T-helper 1 cell treated with Interleukin-12 subunit alpha and Interleukin-12 subunit beta and Interleukin-4 antibody, amounts not matched to agents 30 μg/mL and 1 μg/mL, for 36 hours (primary cell): ENCODE data around the gene LRRC30.
"Not testable (repeated sequence)": the region's sequence is repeated elsewhere in the genome, so short reads cannot be mapped to it uniquely, and the experiment has no call there.

Experiments
- H3K27ac Mint-ChIP-seq: one replicate; pipeline ENCODE4 v1.8.0; 2021; ENCODE audit warnings: mild to moderate bottlenecking, mixed read lengths
- H3K27me3 Mint-ChIP-seq: one replicate; pipeline ENCODE4 v1.8.0; 2021; ENCODE audit warnings: low read depth, mixed read lengths
- H3K36me3 Mint-ChIP-seq: one replicate; pipeline ENCODE4 v1.8.0; 2021; ENCODE audit warnings: low read depth, mixed read lengths
- H3K4me1 Mint-ChIP-seq: one replicate; pipeline ENCODE4 v1.8.0; 2021; ENCODE audit warnings: low read depth, mixed read lengths
- H3K4me3 Mint-ChIP-seq: one replicate; pipeline ENCODE4 v1.8.0; 2021; ENCODE audit warnings: mild to moderate bottlenecking, moderate library complexity, mixed read lengths
- H3K9me3 Mint-ChIP-seq: one replicate; pipeline ENCODE4 v1.8.0; 2021; ENCODE audit warnings: mixed read lengths

The LRRC30 gene

DNA sequence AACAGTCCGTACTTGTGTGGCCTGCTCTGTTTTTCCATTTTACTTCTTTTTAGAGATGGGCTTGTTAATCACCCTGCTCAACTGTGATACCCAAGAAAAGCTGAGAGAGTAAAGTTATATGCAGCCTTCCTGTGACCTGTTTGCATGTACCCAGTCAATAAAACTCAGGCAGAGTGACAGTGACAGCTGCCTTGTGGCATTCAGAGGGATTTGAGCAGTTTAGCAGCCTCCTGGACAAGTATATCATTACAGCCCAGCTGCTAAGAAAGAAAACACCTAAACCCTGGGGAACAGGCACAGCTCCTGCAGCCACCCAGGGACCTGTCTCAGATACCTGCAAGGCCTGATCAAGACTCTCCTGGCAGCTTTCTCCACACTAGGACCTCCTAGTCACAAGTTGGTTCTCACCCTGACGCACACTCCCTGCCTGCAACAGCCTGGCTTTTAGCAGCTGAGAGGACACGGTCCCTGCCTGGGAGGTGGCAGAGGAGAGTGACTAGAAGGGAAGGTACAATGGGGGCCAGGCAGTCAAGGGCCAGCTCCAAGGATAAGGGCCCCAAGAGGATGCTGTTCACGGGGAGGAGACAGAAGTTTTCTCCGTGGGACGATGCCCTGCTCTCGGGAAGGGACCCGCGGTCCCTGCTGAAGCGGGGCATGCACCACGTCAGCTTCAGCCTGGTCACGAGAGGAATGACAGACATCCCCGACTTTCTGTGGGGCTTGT, at the start of gene LRRC30:
Gene LRRC30 (plus strand): TSS at position 464 of the 724 bp plus-strand sequence. CDS start 50 bp downstream, at position 514.
- Mint-ChIP-seq H3K9me3 (no peaks in the 10 kb centered on the region), H3K36me3 (no peaks in the 10 kb centered on the region), H3K27ac (no peak within 1 kb of the TSS), H3K4me3 (no peak within 1 kb of the TSS), H3K27me3 (no peaks in the 10 kb centered on the region), H3K4me1 (no peaks in the 10 kb centered on the region)

DNA sequence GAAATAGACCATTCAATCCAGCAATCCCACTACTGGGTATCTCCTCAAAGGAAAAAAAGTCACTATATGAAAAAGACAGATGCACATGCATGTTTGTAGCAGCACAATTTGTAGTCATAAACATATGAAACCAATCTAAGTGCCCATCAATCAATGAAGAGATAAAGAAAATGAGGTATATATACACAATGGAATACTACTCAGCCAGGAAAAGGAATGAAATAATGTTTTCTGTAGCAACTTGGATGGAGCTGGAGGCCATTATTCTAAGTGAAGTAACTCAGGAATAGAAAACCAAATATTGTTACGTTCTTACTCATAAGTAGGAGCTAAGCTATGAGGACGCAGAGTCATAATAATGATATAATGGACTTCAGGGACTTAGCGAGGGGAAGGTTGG, 45.2 kb upstream of the LRRC30 start:
- Mint-ChIP-seq H3K36me3 (no peaks in the 10 kb centered on the region), H3K4me3 (no peak overlapping the region), H3K27me3 (no peaks in the 10 kb centered on the region), H3K27ac (no peak overlapping the region), H3K4me1 (no peaks in the 10 kb centered on the region), H3K9me3 (peaks cover 24% of the 10 kb centered on the region)

DNA sequence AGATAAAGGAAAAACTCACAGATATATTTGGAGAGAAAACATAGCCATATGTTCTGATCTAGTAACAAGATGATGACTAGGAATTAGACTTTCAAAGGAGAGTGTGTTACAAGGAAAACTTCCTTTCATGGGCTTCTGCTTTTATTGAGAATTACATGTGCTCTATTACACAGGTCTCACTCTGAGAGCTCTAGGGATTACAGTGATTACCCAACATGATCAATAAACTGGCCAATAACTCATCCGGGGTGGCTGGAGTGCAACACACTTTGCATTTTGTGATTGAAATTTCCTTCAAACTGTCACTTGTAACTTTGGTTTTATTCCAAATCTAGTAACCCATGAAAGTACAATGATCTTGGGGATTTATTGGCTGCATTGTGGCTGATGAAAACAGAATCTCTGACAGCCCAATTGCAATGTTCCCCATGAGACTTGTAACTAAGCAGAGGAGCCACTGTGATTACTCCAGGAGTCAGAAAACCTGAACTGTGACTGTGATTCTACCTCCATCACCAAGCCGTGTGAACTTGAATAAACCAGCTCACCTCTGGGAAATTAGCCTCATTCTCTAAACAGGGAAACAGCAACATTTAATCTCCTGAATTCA, 40.2 kb upstream of the LRRC30 start:
- Mint-ChIP-seq H3K4me1 (no peaks in the 10 kb centered on the region), H3K36me3 (no peaks in the 10 kb centered on the region), H3K27ac (no peak overlapping the region), H3K27me3 (no peaks in the 10 kb centered on the region), H3K9me3 (peaks cover 8% of the 10 kb centered on the region), H3K4me3 (no peak overlapping the region)

DNA sequence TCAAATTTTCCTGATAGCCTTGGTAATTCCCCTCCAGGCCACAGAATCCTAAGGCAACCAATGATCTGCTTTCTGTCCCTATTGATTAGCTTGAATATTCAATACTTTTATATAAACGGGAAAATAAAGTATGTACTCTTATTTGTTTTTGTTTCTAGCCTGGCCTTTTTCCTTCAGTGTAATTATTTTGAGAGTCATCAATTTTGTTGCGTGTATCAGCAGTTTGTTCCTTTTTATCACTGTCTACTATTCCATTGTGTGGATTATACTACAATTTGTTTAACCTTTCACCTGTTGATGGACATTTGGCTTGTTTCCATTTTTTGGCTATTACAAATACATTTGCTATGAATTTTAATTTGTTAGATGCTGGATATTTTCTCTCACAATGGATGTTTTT, 39.2 kb upstream of the LRRC30 start:
- H3K27me3 Mint-ChIP-seq: no peaks in the 10 kb centered on the region
- peaks cover 3% of the 10 kb centered on the region for H3K9me3 Mint-ChIP-seq
- H3K36me3 Mint-ChIP-seq: no peaks in the 10 kb centered on the region
- no peak overlapping the region for H3K4me3 Mint-ChIP-seq
- H3K27ac Mint-ChIP-seq: no peak overlapping the region
- no peaks in the 10 kb centered on the region for H3K4me1 Mint-ChIP-seq

DNA sequence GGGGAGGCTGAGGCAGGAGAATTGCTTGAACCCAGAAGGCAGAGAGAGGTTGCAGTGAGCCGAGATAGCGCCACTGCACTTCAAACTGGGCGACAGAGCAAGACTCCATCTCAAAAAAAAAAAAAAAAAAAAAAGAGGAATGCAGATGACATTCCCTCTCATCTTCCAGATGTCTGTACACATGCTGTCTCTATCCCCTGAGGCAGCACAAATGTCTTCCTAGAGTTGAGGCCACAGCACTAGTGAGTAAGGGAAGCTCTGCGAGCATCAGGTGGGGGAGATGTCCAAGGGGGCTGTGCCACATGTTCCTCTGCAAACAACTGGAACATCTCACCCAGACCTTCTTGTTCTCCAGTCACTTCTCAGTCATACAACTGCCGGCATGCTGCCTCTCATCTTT, 35.6 kb upstream of the LRRC30 start:
- H3K36me3 Mint-ChIP-seq: no peaks in the 10 kb centered on the region
- no peaks in the 10 kb centered on the region for H3K4me1 Mint-ChIP-seq
- no peak overlapping the region for H3K4me3 Mint-ChIP-seq
- H3K27ac Mint-ChIP-seq: no peak overlapping the region
- H3K9me3 Mint-ChIP-seq: peaks cover 3% of the 10 kb centered on the region
- H3K27me3 Mint-ChIP-seq: no peaks in the 10 kb centered on the region

DNA sequence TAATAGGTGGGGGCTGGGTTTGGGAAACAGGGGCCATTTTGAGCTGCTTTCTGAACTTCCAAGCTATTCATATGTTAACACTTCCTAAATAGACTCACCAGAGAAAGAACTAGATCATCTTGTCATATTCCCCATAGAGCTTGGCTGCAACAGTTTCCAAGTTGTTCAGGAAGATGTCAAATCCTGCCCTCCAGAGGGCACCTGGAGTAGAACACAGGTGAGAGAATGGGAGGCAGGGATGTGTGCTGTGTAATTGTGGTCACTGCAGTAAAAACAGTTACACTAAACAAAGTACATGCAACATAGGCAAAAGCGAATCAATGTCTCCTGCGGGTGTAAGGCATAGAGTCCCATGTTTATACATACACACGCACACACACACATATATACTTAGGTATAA, 34.5 kb upstream of the LRRC30 start:
- Mint-ChIP-seq H3K36me3 (no peaks in the 10 kb centered on the region), H3K27me3 (no peaks in the 10 kb centered on the region), H3K27ac (no peak overlapping the region), H3K4me3 (no peak overlapping the region), H3K4me1 (no peaks in the 10 kb centered on the region), H3K9me3 (peaks cover 3% of the 10 kb centered on the region)

DNA sequence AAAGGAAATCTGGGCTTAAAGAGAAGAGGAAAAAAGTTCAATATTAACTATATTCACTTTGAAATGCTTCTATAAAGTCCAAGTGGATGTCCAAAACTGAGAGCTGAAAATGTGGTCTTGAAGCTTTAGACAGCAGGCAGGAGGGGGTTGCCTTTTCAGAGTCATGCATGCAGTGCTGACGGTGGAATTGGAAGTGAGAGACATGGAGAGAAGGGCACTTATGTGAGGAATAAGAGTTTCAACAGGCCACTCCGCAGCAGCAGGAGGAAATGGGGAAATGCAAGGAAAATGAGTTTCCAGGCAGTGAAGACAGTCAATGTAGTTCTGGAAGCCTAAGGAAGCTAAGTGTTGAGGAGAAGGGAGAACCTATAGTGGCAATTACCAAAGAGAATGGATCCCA, 33.0 kb upstream of the LRRC30 start:
- no peaks in the 10 kb centered on the region for H3K4me1 Mint-ChIP-seq
- H3K4me3 Mint-ChIP-seq: no peak overlapping the region
- H3K36me3 Mint-ChIP-seq: no peaks in the 10 kb centered on the region
- no peaks in the 10 kb centered on the region for H3K27me3 Mint-ChIP-seq
- H3K9me3 Mint-ChIP-seq: peaks cover 3% of the 10 kb centered on the region
- H3K27ac Mint-ChIP-seq: no peak overlapping the region

DNA sequence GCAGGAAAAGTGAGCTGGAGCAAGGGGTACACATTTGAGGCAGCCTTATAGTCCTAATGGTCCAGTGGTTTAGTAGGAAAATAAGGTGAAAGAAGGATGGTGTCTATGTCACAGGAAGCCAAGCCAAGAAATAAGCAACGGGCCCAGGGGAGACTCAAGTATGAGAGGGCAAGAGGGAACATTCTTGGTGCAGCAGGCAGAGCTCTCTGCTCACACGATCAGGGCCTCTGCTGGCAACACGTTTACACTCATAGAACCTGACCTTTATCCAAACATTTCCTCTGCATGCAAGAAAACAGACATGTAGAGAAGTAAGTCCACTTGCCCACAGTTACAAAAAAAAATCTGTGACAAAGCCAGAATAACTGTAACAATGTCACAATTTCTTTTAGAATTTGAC, 32.6 kb upstream of the LRRC30 start:
- Mint-ChIP-seq H3K9me3 (peaks cover 2% of the 10 kb centered on the region), H3K36me3 (no peaks in the 10 kb centered on the region), H3K4me3 (no peak overlapping the region), H3K27ac (no peak overlapping the region), H3K4me1 (no peaks in the 10 kb centered on the region), H3K27me3 (no peaks in the 10 kb centered on the region)

DNA sequence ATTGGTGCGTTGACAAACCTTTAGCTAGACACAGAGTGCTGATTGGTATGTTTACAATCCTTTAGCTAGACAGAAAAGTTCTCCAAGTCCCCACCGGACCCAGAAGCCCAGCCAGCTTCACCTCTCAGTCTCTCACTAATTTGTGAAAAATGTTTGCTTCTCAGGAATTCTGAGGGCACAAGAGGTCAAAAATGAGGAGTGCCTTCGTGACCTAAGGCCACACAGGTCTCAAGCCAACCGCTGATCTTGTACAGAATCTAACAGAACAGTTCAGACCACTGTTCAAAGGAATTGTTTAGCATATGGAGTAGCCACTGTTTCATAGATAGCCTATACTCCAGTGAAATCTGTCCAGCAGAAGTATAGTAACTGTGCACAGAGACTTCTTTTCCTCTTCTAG, 29.8 kb upstream of the LRRC30 start:
- H3K36me3 Mint-ChIP-seq: no peaks in the 10 kb centered on the region
- no peak overlapping the region for H3K27ac Mint-ChIP-seq
- no peak overlapping the region for H3K4me3 Mint-ChIP-seq
- H3K9me3 Mint-ChIP-seq: no peaks in the 10 kb centered on the region
- H3K4me1 Mint-ChIP-seq: no peaks in the 10 kb centered on the region
- no peaks in the 10 kb centered on the region for H3K27me3 Mint-ChIP-seq

DNA sequence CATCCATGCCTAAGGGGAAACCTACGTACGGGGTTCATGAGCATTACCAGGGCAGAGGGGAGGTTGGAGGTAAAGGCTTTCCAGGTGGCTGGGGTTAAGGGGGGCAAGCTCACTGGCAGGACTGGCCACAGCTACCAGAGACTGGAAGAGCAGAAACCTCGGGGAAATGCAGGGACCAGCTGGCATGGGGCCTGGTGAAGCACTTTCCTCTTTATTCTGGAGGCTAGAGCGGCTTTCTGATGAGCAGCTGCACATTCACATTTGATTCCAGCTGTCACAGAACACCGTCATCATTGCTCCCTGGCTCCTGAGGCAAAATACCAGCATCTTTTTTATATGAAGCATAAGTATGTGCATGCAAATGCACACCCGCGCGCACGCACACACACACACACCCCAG, 28.7 kb upstream of the LRRC30 start:
- Mint-ChIP-seq H3K36me3 (no peaks in the 10 kb centered on the region), H3K27me3 (no peaks in the 10 kb centered on the region), H3K4me3 (no peak overlapping the region), H3K27ac (no peak overlapping the region), H3K9me3 (no peaks in the 10 kb centered on the region), H3K4me1 (no peaks in the 10 kb centered on the region)

DNA sequence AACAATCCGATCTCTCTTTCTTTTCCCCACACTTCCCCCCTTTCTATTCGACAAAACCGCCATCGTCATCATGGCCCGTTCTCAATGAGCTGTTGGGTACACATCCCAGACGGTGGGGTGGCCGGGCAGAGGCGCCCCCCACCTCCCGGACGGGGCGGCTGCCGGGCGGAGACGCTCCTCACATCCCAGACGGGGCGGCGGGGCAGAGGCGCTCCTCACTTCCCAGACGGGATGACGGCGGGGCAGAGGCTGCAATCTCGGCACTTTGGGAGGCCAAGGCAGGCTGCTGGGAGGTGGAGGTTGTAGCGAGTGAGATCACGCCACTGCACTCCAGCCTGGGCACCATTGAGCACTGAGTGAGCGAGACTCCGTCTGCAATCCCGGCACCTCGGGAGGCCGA, 27.3 kb upstream of the LRRC30 start:
- not testable (repeated sequence) for H3K4me1 Mint-ChIP-seq, H3K4me3 Mint-ChIP-seq, H3K9me3 Mint-ChIP-seq, H3K36me3 Mint-ChIP-seq, H3K27ac Mint-ChIP-seq, H3K27me3 Mint-ChIP-seq

DNA sequence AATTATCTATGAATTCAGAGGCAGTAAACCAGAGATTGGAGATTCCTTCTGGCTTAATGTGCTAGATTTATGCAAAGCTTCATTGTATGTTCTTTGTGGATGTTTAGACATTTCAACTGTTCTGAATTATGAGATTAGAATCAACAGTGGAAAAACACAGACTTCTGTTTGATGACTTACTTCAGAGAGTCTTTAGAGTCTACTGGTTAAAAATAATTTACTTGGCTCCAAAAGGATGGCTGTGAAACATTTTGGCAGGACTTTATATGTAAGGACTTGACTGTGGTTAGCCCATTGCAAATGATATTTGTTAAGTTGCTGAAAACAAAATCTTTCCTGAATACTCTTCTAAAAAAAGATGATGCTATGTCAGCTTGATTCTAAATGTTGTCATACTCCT, 25.5 kb upstream of the LRRC30 start:
- H3K36me3 Mint-ChIP-seq: no peaks in the 10 kb centered on the region
- H3K27ac Mint-ChIP-seq: no peak overlapping the region
- H3K4me1 Mint-ChIP-seq: no peaks in the 10 kb centered on the region
- no peak overlapping the region for H3K4me3 Mint-ChIP-seq
- no peaks in the 10 kb centered on the region for H3K27me3 Mint-ChIP-seq
- no peaks in the 10 kb centered on the region for H3K9me3 Mint-ChIP-seq

DNA sequence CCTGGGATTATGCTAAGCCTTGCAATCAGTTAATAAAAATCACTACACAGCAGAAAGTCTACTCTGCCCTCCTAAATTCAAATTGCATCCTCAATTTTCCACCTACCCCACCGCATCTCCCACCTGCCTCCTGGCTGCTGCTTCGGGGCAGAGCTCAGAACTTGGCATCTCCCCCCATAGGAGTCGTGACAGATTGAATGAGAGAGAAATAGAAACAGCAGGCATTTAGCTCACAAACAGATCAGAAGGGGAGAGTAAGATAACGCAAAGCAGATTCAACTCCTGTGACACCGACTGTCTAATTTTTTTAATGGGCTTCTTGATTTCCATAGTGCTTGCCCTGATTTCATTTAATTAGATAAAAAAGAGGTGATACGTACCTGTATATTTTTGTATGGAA, 24.7 kb upstream of the LRRC30 start:
- Mint-ChIP-seq H3K9me3 (no peaks in the 10 kb centered on the region), H3K4me1 (no peaks in the 10 kb centered on the region), H3K36me3 (no peaks in the 10 kb centered on the region), H3K27ac (no peak overlapping the region), H3K4me3 (no peak overlapping the region), H3K27me3 (no peaks in the 10 kb centered on the region)

DNA sequence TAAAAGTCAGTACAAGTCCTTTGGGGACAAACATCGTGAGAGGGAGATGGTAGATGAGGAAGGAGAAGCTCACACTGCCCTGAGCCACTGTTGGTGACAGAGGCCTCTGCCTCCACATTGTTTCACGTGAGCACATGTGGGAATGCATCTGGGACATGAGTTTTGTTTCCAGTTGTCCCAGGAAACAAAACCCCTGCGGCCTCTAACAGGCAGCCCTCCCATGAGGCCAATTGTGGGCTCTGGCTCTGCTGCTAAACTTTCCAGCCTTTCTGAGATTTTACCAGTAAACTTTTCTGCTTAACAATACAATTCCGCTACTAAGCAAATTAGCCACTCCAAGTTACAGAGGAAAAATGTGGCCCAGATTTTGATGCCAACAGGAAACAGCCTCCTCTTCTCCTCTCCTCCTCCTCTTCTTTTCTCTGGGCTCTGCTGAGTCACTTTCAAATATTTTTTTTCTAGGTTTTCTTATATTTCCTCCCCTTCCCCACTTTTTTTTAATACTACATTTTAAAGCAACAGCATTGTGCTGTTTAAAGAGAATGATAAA, 23.4 kb upstream of the LRRC30 start:
- no peaks in the 10 kb centered on the region for H3K4me1 Mint-ChIP-seq
- no peaks in the 10 kb centered on the region for H3K27me3 Mint-ChIP-seq
- no peak overlapping the region for H3K4me3 Mint-ChIP-seq
- no peak overlapping the region for H3K27ac Mint-ChIP-seq
- H3K36me3 Mint-ChIP-seq: no peaks in the 10 kb centered on the region
- no peaks in the 10 kb centered on the region for H3K9me3 Mint-ChIP-seq

DNA sequence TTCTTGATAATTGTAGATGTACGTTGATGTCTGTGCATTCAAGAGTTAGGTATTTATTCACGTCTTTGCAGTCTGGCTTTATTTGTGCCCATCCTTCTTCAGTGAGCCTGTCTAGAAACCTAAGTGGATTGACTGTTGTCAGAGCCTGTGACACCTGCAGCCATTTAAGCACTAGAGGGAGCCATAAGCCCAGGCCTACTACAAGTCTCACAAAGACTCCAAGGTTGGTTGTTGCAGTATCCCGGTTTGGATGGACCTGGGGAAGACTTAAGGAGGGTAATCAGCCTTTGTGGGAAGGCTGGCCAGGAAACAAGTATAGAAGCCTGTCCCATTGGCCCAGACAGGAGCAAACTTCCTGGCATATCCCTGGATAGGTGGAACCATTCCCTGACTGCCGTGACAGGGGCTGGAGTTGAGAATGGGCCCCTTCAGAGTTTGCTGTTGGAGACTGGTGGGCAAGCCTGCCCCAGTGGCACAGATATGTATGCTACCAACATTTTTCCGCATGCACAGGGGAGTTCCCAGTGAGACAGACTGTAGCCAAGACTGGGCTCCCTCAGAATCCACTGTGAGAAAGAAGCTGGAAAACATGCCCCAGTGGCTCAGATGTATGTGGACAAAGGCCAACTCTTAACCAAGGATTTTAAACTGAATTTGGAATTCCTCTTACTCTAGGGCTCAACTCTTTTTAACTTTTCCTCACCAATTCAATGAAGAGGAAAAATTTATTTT, 9.3 kb upstream of the LRRC30 start:
- H3K9me3 Mint-ChIP-seq: no peaks in the 10 kb centered on the region
- H3K4me3 Mint-ChIP-seq: no peak overlapping the region
- no peaks in the 10 kb centered on the region for H3K4me1 Mint-ChIP-seq
- no peaks in the 10 kb centered on the region for H3K36me3 Mint-ChIP-seq
- H3K27ac Mint-ChIP-seq: no peak overlapping the region
- no peaks in the 10 kb centered on the region for H3K27me3 Mint-ChIP-seq
